Measurements from ENCODE around the gene DNAJB7.

GRCh38 chr22:40877488-40877887 is 15.6 kb upstream of the DNAJB7 start:
- TF ChIP-seq ARNT (IDR thresholded peaks at IDR 0.05): no peak
- no peak for TF ChIP-seq SP1 (IDR thresholded peaks at IDR 0.05)
- no peak for TF ChIP-seq TARDBP (IDR thresholded peaks at IDR 0.05)
- no peak for TF ChIP-seq SUZ12 (IDR thresholded peaks at IDR 0.05)
- TF ChIP-seq FOXM1 (IDR thresholded peaks at IDR 0.05; ENCODE audit: borderline replicate concordance): no peak
- TF ChIP-seq PKNOX1 (IDR thresholded peaks at IDR 0.05): no peak
- TF ChIP-seq BHLHE40 (IDR thresholded peaks at IDR 0.05; ENCODE audit: borderline replicate concordance): no peak
- TF ChIP-seq ELF4 (IDR thresholded peaks at IDR 0.05): no peak
- no peak for TF ChIP-seq L3MBTL2 (conservative IDR thresholded peaks at IDR 0.05)
- no peak for TF ChIP-seq NFRKB (IDR thresholded peaks at IDR 0.05)
- no peak for TF ChIP-seq HDGF (IDR thresholded peaks at IDR 0.05; ENCODE audit: borderline replicate concordance)
- no peak for TF ChIP-seq ZNF384 (IDR thresholded peaks at IDR 0.05)
- TF ChIP-seq LEF1 (IDR thresholded peaks at IDR 0.05; ENCODE audit: borderline replicate concordance): no peak

All from HEK293T (cell line).